ENCODE data around the gene MACROD1. TPM values are rescaled to one million over a fixed set of nuclear protein-coding genes. Genes with fewer than 3 reads are reported as not detected.

The MACROD1 gene
- total and polyA plus RNA-seq, 2 donors (not counting 3 experiments of a cell fraction or from before 2014, with no cell fraction given) = 11.0 to 16.2 TPM

- intact Hi-C loops (cut with micrococcal nuclease) = no loop called here
- H3K36me3 ChIP-seq (ENCODE audit: control insufficient read depth in 2 of 2, extremely low read depth in 1 of 2, insufficient read depth in 2 of 2, low read length in 2 of 2) = no peaks in the 10 kb centered on the region
- no TSS peak for BruUV-seq (replicated peaks)
- H3K9me3 ChIP-seq (replicated peaks; ENCODE audit: control insufficient read depth, insufficient read depth, low read length) = no peaks in the 10 kb centered on the region
- no peak for FAIRE-seq
- H3K79me2 ChIP-seq (ENCODE audit: control insufficient read depth, insufficient read depth, low read length) = no peaks in the 10 kb centered on the region
- no peaks in the 10 kb centered on the region for H4K20me1 ChIP-seq (replicated peaks; ENCODE audit: control insufficient read depth, extremely low read depth, insufficient read depth, low read length)
- H3K4me2 ChIP-seq (ENCODE audit: insufficient read depth, low read length) = no peak overlapping the region
- TF ChIP-seq GATA2 (IDR thresholded peaks at IDR 0.05; ENCODE audit: insufficient read depth, insufficient read length, low read depth, low read length) (no peak), CTCF (IDR thresholded peaks at IDR 0.05; ENCODE audit: extremely low read depth in 1 of 2, insufficient read depth in 1 of 2, low read depth in 1 of 2, low read length in 2 of 2) (no peak), JUN (IDR thresholded peaks at IDR 0.05; ENCODE audit: borderline replicate concordance, insufficient read depth, insufficient read length, low read depth) (no peak), POLR2AphosphoS5 (IDR thresholded peaks at IDR 0.05; ENCODE audit: insufficient read depth, low read depth, low read length) (no peak), FOS (IDR thresholded peaks at IDR 0.05; ENCODE audit: borderline replicate concordance, insufficient read depth, low read length) (no peak), EZH2 (IDR thresholded peaks at IDR 0.05; ENCODE audit: borderline replicate concordance, low read depth, low read length, severe bottlenecking) (no peak), POLR2A (IDR thresholded peaks at IDR 0.05; ENCODE audit: low read depth, low read length) (no peak), MAX (IDR thresholded peaks at IDR 0.05; ENCODE audit: insufficient read depth, insufficient read length) (no peak), MYC (IDR thresholded peaks at IDR 0.05; ENCODE audit: low read depth, low read length) (no peak)
- POLR2A ChIA-PET = no interaction called here
- H3K27ac ChIP-seq (ENCODE audit: insufficient read depth, low read depth, low read length) = no peak overlapping the region
- no peaks in the 10 kb centered on the region for H3K4me1 ChIP-seq (ENCODE audit: control insufficient read depth, extremely low read depth, insufficient read depth, low read length)
- H3K27me3 ChIP-seq (ENCODE audit: control insufficient read depth in 2 of 2, insufficient read depth in 2 of 2, low read length in 2 of 2) = no peaks in the 10 kb centered on the region
- H3K4me3 ChIP-seq (replicated peaks in 1 of 3; ENCODE audit: insufficient read depth in 1 of 3, low read depth in 1 of 3, low read length in 3 of 3) = no peak overlapping the region
- H3K9me1 ChIP-seq (replicated peaks; ENCODE audit: control insufficient read depth, extremely low read depth, insufficient read depth, low read length) = no peaks in the 10 kb centered on the region
- DNase-seq (ENCODE audit: low read depth, low spot score) = no peak
- dilution Hi-C loops (cut with MboI; ENCODE audit: extremely low pct_ligation_motif_present, low sequenced_read_pairs) = no loop called here
- CTCF ChIA-PET = interaction anchor here (1.1 kb wide), 1 partner anchor 11 kb away, joined by 3 read pairs; no protein-coding TSS in a partner anchor
- no peak overlapping the region for H3K9ac ChIP-seq (replicated peaks; ENCODE audit: extremely low read depth, insufficient read depth, low read length)
- H2AFZ ChIP-seq (ENCODE audit: low read depth, low read length) = no peak overlapping the region
Measured at GRCh38 chr11:64018310-64018709, 147.6 kb downstream of the MACROD1 start.

Data from endothelial cell of umbilical vein (primary cell).